ENCODE data around the gene PLEK. TPM values are rescaled to one million over a fixed set of nuclear protein-coding genes. Genes with fewer than 3 reads are reported as not detected.

The PLEK gene
- total and polyA plus RNA-seq, 4 donors: 2.6 to 40.6 (median 4.6) TPM

DNA sequence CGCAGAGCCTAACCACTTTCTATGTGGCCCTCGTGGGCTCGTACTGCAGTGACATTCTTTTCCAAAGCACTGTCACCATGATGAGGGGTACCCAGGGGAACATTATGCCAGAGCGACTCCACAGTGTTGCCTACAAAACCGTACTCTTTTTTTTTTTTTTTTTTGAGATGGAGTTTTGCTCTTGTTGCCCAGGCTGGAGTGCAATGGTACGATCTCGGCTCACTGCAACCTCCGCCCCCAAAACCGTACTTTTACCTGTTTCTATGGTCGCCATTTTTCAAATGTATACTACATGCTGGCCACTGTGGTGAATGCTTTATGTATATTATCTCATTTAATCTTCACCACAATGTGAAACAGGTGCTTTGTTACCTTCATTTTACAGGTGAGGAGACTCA lies 4.3 kb downstream of the PLEK start:
- no peak overlapping the region for H3K4me3 ChIP-seq (ENCODE audit: low read depth in 1 of 3, low read length in 3 of 3)
- no peak overlapping the region for H3K9ac ChIP-seq (ENCODE audit: low read depth in 1 of 2, low read length in 2 of 2)
- WGBS: 88% methylated on average over 10 of the region's 10 CpGs
- H3K27me3 ChIP-seq (ENCODE audit: control insufficient read depth in 4 of 4, insufficient read depth in 4 of 4, low read length in 3 of 4): no peaks in the 10 kb centered on the region
- DNase-seq (ENCODE audit: low spot score): no peak
- no peaks in the 10 kb centered on the region for H3K9me3 ChIP-seq (ENCODE audit: control insufficient read depth in 4 of 4, low read length in 3 of 4)
- H3K36me3 ChIP-seq (ENCODE audit: control insufficient read depth in 4 of 4, insufficient read depth in 3 of 4, low read depth in 1 of 4, low read length in 3 of 4): no peaks in the 10 kb centered on the region
- TF ChIP-seq FOXA1 (IDR thresholded peaks at IDR 0.05) (no peak), HNF4G (IDR thresholded peaks at IDR 0.05) (no peak), SP1 (IDR thresholded peaks at IDR 0.05) (no peak), EGR1 (IDR thresholded peaks at IDR 0.05; ENCODE audit: low read depth in 2 of 2) (no peak), GABPA (IDR thresholded peaks at IDR 0.05 in 1 of 2, conservative IDR thresholded peaks at IDR 0.05 in 1 of 2) (no peak), RAD21 (IDR thresholded peaks at IDR 0.05) (no peak), FOXA2 (IDR thresholded peaks at IDR 0.05) (no peak), NR2F2 (IDR thresholded peaks at IDR 0.05) (no peak), TAF1 (conservative IDR thresholded peaks at IDR 0.05) (no peak), YY1 (IDR thresholded peaks at IDR 0.05) (no peak), JUND (IDR thresholded peaks at IDR 0.05) (no peak), HNF4A (conservative IDR thresholded peaks at IDR 0.05) (no peak), RXRA (IDR thresholded peaks at IDR 0.05) (no peak)
- TF ChIP-seq, protein P1, sequence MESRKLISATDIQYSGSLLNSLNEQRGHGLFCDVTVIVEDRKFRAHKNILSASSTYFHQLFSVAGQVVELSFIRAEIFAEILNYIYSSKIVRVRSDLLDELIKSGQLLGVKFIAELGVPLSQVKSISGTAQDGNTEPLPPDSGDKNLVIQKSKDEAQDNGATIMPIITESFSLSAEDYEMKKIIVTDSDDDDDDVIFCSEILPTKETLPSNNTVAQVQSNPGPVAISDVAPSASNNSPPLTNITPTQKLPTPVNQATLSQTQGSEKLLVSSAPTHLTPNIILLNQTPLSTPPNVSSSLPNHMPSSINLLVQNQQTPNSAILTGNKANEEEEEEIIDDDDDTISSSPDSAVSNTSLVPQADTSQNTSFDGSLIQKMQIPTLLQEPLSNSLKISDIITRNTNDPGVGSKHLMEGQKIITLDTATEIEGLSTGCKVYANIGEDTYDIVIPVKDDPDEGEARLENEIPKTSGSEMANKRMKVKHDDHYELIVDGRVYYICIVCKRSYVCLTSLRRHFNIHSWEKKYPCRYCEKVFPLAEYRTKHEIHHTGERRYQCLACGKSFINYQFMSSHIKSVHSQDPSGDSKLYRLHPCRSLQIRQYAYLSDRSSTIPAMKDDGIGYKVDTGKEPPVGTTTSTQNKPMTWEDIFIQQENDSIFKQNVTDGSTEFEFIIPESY (IDR thresholded peaks at IDR 0.05): no peak
- TF ChIP-seq, protein P2, sequence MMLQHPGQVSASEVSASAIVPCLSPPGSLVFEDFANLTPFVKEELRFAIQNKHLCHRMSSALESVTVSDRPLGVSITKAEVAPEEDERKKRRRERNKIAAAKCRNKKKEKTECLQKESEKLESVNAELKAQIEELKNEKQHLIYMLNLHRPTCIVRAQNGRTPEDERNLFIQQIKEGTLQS (IDR thresholded peaks at IDR 0.05): no peak
- TF ChIP-seq, protein P3, sequence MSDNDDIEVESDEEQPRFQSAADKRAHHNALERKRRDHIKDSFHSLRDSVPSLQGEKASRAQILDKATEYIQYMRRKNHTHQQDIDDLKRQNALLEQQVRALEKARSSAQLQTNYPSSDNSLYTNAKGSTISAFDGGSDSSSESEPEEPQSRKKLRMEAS (IDR thresholded peaks at IDR 0.05): no peak
- TF ChIP-seq, protein P4, sequence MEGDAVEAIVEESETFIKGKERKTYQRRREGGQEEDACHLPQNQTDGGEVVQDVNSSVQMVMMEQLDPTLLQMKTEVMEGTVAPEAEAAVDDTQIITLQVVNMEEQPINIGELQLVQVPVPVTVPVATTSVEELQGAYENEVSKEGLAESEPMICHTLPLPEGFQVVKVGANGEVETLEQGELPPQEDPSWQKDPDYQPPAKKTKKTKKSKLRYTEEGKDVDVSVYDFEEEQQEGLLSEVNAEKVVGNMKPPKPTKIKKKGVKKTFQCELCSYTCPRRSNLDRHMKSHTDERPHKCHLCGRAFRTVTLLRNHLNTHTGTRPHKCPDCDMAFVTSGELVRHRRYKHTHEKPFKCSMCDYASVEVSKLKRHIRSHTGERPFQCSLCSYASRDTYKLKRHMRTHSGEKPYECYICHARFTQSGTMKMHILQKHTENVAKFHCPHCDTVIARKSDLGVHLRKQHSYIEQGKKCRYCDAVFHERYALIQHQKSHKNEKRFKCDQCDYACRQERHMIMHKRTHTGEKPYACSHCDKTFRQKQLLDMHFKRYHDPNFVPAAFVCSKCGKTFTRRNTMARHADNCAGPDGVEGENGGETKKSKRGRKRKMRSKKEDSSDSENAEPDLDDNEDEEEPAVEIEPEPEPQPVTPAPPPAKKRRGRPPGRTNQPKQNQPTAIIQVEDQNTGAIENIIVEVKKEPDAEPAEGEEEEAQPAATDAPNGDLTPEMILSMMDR (IDR thresholded peaks at IDR 0.05; ENCODE audit: low read depth, low read length, missing input control): no peak
- TF ChIP-seq, protein P5, sequence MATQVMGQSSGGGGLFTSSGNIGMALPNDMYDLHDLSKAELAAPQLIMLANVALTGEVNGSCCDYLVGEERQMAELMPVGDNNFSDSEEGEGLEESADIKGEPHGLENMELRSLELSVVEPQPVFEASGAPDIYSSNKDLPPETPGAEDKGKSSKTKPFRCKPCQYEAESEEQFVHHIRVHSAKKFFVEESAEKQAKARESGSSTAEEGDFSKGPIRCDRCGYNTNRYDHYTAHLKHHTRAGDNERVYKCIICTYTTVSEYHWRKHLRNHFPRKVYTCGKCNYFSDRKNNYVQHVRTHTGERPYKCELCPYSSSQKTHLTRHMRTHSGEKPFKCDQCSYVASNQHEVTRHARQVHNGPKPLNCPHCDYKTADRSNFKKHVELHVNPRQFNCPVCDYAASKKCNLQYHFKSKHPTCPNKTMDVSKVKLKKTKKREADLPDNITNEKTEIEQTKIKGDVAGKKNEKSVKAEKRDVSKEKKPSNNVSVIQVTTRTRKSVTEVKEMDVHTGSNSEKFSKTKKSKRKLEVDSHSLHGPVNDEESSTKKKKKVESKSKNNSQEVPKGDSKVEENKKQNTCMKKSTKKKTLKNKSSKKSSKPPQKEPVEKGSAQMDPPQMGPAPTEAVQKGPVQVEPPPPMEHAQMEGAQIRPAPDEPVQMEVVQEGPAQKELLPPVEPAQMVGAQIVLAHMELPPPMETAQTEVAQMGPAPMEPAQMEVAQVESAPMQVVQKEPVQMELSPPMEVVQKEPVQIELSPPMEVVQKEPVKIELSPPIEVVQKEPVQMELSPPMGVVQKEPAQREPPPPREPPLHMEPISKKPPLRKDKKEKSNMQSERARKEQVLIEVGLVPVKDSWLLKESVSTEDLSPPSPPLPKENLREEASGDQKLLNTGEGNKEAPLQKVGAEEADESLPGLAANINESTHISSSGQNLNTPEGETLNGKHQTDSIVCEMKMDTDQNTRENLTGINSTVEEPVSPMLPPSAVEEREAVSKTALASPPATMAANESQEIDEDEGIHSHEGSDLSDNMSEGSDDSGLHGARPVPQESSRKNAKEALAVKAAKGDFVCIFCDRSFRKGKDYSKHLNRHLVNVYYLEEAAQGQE (IDR thresholded peaks at IDR 0.05): no peak
- no peaks in the 10 kb centered on the region for H3K4me1 ChIP-seq (ENCODE audit: control insufficient read depth in 4 of 4, insufficient read depth in 4 of 4, low read length in 3 of 4)
- no peak overlapping the region for H3K27ac ChIP-seq (ENCODE audit: low read depth in 1 of 2, low read length in 2 of 2)
